ENCODE results near the gene ANKIB1.
"Not testable (repeated sequence)": the region's sequence is repeated elsewhere in the genome, so short reads cannot be mapped to it uniquely, and the experiment has no call there.

DNA sequence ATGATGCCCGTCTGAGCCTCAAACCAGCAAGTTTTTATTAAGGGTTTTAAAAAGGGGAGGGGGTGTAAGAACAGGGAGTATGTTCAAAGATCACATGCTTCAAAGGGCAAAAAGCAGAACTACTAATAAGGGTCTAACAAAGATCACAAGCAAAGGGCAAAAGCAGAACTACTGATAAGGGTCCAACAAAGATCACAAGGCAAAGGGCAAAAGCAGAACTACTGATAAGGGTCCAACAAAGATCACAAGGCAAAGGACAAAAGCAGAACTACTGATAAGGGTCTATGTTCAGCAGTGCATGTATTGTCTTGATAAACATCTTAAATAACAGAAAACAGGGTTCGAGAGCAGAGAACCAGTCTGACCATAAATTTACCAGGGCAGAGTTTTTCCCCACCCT lies 196.9 kb downstream of the ANKIB1 start:
- TF ChIP-seq, protein P1, sequence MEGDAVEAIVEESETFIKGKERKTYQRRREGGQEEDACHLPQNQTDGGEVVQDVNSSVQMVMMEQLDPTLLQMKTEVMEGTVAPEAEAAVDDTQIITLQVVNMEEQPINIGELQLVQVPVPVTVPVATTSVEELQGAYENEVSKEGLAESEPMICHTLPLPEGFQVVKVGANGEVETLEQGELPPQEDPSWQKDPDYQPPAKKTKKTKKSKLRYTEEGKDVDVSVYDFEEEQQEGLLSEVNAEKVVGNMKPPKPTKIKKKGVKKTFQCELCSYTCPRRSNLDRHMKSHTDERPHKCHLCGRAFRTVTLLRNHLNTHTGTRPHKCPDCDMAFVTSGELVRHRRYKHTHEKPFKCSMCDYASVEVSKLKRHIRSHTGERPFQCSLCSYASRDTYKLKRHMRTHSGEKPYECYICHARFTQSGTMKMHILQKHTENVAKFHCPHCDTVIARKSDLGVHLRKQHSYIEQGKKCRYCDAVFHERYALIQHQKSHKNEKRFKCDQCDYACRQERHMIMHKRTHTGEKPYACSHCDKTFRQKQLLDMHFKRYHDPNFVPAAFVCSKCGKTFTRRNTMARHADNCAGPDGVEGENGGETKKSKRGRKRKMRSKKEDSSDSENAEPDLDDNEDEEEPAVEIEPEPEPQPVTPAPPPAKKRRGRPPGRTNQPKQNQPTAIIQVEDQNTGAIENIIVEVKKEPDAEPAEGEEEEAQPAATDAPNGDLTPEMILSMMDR (IDR thresholded peaks at IDR 0.05; ENCODE audit: poor library complexity) = not testable (repeated sequence)
- TF ChIP-seq EZH2 (IDR thresholded peaks at IDR 0.05; ENCODE audit: borderline replicate concordance) = not testable (repeated sequence)

Data from hepatocyte (in vitro differentiated cells).